HepG2 (cell line): ENCODE measurements around the gene FANCL. TPM values are rescaled to one million over a fixed set of nuclear protein-coding genes. Genes with fewer than 3 reads are reported as not detected.

Experiments
- ARID2 ChIP-seq: sonication (generic); formaldehyde crosslinking; IDR thresholded peaks from 2 replicates; pipeline ENCODE4 v1.8.1; 2022; ENCODE audit warnings: mild to moderate bottlenecking, missing genetic modification reagents, borderline replicate concordance
- CBFB ChIP-seq: sonication (generic); formaldehyde crosslinking; IDR thresholded peaks from 2 replicates; pipeline ENCODE4 v1.4.0; 2020; ENCODE audit warnings: missing genetic modification reagents
- CERS6 ChIP-seq: sonication (generic); formaldehyde crosslinking; IDR thresholded peaks from 2 replicates; pipeline ENCODE4 v1.5.0; 2020; ENCODE audit warnings: missing genetic modification reagents
- GMEB1 ChIP-seq: sonication (generic); formaldehyde crosslinking; IDR thresholded peaks from 2 replicates; pipeline ENCODE4 v1.5.1; 2020; ENCODE audit warnings: missing genetic modification reagents, mild to moderate bottlenecking, borderline replicate concordance
- MXD1 ChIP-seq: sonication (generic); formaldehyde crosslinking; IDR thresholded peaks from 2 replicates; pipeline ENCODE4 v1.4.0; 2020; ENCODE audit warnings: mild to moderate bottlenecking, missing genetic modification reagents
- ONECUT2 ChIP-seq: sonication (generic); formaldehyde crosslinking; IDR thresholded peaks from 2 replicates; pipeline ENCODE4 v1.4.0; 2020; ENCODE audit warnings: missing genetic modification reagents
- SP2 ChIP-seq: sonication (generic); formaldehyde crosslinking; IDR thresholded peaks from 2 replicates; pipeline ENCODE4 v1.5.1; 2020; ENCODE audit warnings: mild to moderate bottlenecking, missing genetic modification reagents
- TBX2 ChIP-seq: sonication (generic); formaldehyde crosslinking; IDR thresholded peaks from 2 replicates; pipeline ENCODE4 v1.5.0; 2020; ENCODE audit warnings: missing genetic modification reagents, mild to moderate bottlenecking, borderline replicate concordance
- ZC3H4 ChIP-seq: sonication (generic); formaldehyde crosslinking; IDR thresholded peaks from 2 replicates; pipeline ENCODE4 v1.4.0; 2020; ENCODE audit warnings: missing genetic modification reagents, borderline replicate concordance
- ZNF407 ChIP-seq: sonication (generic); formaldehyde crosslinking; IDR thresholded peaks from one replicate; pipeline ENCODE4 v1.5.1; 2020; ENCODE audit warnings: mild to moderate bottlenecking, missing genetic modification reagents; ENCODE audit errors: not compliant biosample characterization
- ZSCAN20 ChIP-seq: sonication (generic); formaldehyde crosslinking; IDR thresholded peaks from 2 replicates; pipeline ENCODE4 v1.4.0; 2020; ENCODE audit warnings: missing genetic modification reagents, mild to moderate bottlenecking, borderline replicate concordance
- ZXDC ChIP-seq: sonication (generic); formaldehyde crosslinking; IDR thresholded peaks from 2 replicates; pipeline ENCODE4 v1.5.0; 2020; ENCODE audit warnings: mild to moderate bottlenecking, missing genetic modification reagents
- polyA plus RNA-seq, 8 experiments: library from polyadenylated mRNA; depleted of rRNA in 3 of 8; stranded (reverse) in 7 of 8; unstranded in 1 of 8; fragments of >200 nt; fragmentation: Illumina TruSeq in 4 of 8; extraction: Trizol in 4 of 8; gene quantifications; 2 replicates each; pipeline versions ENCODE4 v1.2.1 to v1.2.3, GENCODE V29; 2011 to 2016; ENCODE audit warnings: low read depth in 4 of 8, missing spikeins in 1 of 8, mixed read lengths in 1 of 8; ENCODE audit not compliant: insufficient read depth in 1 of 8
- total RNA-seq, 5 experiments: library from RNA; depleted of rRNA; stranded (reverse); fragments of >200 nt; fragmentation: Illumina TruSeq; extraction: Trizol; gene quantifications; 2 replicates each; pipeline ENCODE4 v1.2.3, GENCODE V29; 2016; ENCODE audit warnings: low read depth in 1 of 5

FANCL gene
- total and polyA plus RNA-seq, 2 of the 13 experiments (the other 11 are each of a cell fraction or from before 2014, with no cell fraction given), result 40.7 to 66.8 TPM

GRCh38 chr2:58240670-58241545 lies at the start of gene FANCL (continued):
- peak; percentile 98 for TF ChIP-seq ZNF407
- TF ChIP-seq ONECUT2, result no peak; the same call in 1 of the 2 replicates
- peak; percentile 90 for TF ChIP-seq MXD1
- TF ChIP-seq TBX2, result peak; percentile 93; the same call in 1 of the 2 replicates
- no peak; the same call in 1 of the 2 replicates for TF ChIP-seq ZSCAN20
- no peak for TF ChIP-seq SP2
- no peak for TF ChIP-seq ZC3H4
- peak; percentile 99; the same call in 1 of the 2 replicates for TF ChIP-seq ARID2 (CRISPR knock-in tag)
- TF ChIP-seq CBFB (CRISPR knock-in tag), result peak; percentile 84
- peak; percentile 80 for TF ChIP-seq GMEB1
- no peak for TF ChIP-seq CERS6 (CRISPR knock-in tag)
- no peak for TF ChIP-seq ZXDC (CRISPR knock-in tag)
